Stimulated activated CD8-positive, alpha-beta memory T cell treated with anti-CD3 and anti-CD28 coated beads, Interleukin-7, amount 100 ng/mL, for 4 hours (primary cell): ENCODE data around the gene PRSS38.

Experiments used
- DNase-seq, 2 donors: peaks; one replicate each; pipeline ENCODE4 v3.0.0-alpha.2; 2020; ENCODE audit warnings: low read depth in 2 of 2

The PRSS38 gene

DNA sequence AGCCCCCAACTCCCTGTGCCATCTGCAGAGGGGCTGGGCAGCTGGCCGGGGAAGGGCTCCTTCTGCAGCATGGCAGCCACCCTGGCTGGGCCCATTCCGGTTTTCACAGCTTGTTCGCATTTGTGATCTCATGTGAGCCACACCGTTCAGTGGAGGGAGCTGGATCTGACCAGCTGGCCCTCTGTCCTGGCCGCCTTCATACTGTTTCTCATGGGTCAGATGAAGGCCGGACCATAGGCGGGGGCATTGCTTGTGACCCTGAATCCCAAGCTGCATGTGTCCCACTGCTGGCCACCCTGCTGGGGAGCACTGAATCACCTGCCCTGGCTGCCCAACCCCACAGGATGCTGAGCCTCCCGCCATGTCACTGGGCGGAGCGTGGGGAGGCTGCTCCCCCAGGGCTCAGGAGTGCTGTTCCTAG, 36.4 kb upstream of the PRSS38 start:
- no peak for DNase-seq

- DNase-seq: no peak
Observed at GRCh38 chr1:227779685-227780084, 35.8 kb upstream of the PRSS38 start.

- DNase-seq: no peak
Observed at GRCh38 chr1:227780101-227781044, 35.1 kb upstream of the PRSS38 start.

- DNase-seq: no peak
Observed at GRCh38 chr1:227781314-227781930, 34.1 kb upstream of the PRSS38 start.

GRCh38 chr1:227782226-227782625, 33.2 kb upstream of the PRSS38 start:
- DNase-seq: no peak

DNA sequence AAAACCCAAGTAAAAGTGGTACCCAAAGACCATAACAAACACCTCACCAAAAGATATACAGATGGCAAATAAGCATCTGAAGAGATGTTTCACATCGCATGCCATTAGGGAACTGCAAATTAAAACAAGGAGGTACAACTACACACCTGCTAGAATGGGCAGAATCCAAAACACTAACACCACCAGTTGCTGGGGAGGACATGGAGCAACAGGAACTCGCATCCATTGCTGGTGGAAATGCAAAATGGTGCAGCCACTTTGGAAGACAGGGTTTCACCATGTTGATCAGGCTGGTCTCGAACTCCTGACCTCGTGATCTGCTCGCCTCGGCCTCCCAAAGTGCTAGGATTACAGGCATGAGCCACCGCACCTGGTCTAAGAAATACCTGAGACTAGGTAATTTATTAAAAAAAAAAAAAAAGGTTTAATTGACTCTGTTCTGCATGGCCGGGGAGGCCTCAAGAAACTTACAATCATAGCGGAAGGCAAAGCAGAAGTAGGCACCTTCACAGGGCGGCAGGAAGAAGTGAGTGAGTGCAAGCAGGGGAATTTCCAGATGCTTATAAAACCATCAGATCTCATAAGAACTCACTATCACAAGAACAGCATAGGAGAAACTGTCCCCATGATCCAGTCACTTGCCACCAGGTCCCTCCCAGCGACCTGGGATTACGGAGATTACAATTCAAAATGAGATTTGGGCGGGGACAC, 30.2 kb upstream of the PRSS38 start:
- DNase-seq: no peak

- DNase-seq: no peak
Observed at GRCh38 chr1:227785805-227786671, 29.4 kb upstream of the PRSS38 start.

DNA sequence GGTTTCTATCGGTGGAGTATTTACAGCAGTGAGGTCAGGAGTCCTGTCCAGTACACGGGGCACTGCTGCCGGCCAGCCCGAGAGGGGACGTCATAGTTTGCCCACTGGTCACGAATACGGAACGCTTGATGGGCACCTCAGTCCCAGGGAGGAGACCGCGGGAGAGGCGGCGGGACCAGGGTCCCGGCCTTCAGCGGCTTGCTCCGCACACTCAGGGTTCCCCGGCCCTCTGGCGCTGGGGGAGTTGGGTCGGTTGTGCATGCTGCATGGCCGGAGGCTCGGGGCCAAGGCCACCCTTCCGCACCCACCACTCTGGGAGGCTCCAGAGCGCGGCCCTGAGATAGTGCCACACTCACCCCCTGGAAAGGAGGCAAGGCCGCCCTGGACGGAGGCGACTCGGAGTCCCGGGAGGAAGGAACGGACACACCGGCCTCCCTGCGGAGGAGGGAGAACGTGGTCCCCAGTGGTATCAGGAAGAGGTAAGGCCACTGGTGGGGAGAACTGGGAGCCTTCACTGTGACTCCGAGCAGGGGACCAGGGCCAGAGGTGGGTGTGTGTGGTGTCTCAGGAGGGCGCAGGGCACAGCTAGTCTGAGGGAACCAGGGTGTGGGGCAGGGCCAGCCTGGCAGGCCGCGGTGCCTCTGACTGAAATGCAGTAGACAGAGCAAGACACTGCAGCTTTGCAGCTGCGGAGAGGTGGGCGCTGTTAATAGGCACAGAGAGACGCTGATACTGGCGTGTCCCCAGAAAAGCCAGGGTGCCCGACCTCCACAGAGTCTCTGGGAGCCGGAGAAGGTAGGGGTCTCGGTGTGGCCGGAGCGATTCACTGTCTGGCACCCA, 28.6 kb upstream of the PRSS38 start:
- no peak for DNase-seq

GRCh38 chr1:227787513-227788270, 27.8 kb upstream of the PRSS38 start:
- peak; percentile 89 for DNase-seq

DNA sequence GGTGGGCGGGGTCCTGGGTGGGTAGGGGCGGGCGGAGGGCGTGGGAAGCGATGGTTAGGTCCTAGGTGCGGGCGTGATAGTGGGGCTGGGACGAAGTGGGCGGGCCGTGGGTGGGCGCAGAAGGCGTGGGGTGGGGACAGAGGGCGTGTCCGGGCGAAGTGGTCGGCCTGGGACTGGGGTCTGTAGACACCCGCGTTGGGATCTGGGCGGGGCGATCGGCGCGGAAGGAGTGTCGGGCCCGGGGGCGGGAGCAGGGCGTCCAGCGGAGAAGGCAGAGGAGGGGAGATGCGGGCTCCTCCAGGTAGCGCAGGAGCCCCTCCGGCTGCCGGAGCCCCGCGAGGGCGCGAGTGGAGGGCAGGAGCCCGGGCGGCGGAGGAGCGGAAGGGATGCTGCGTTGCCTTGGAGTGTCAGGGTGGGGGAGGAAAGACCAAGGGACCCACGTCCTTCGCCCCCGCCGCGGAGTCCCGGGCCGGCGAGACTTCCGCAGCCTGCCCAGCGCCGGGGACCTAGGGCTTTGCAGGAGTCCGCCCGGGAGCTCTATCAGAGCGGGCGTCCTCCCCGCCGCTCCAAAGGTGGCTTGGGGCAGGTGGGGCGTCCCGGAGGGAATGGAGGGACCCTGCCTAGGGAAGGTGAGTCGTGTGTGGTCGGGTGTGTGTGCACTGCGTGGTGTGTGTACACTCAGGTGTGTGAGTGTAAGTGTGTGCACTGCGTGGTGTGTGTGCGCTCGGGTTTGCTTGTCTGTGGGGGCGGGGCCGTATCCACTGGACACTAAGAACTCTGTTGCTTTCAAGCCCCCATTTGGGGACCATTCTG, 27.0 kb upstream of the PRSS38 start:
- DNase-seq: no peak

DNA sequence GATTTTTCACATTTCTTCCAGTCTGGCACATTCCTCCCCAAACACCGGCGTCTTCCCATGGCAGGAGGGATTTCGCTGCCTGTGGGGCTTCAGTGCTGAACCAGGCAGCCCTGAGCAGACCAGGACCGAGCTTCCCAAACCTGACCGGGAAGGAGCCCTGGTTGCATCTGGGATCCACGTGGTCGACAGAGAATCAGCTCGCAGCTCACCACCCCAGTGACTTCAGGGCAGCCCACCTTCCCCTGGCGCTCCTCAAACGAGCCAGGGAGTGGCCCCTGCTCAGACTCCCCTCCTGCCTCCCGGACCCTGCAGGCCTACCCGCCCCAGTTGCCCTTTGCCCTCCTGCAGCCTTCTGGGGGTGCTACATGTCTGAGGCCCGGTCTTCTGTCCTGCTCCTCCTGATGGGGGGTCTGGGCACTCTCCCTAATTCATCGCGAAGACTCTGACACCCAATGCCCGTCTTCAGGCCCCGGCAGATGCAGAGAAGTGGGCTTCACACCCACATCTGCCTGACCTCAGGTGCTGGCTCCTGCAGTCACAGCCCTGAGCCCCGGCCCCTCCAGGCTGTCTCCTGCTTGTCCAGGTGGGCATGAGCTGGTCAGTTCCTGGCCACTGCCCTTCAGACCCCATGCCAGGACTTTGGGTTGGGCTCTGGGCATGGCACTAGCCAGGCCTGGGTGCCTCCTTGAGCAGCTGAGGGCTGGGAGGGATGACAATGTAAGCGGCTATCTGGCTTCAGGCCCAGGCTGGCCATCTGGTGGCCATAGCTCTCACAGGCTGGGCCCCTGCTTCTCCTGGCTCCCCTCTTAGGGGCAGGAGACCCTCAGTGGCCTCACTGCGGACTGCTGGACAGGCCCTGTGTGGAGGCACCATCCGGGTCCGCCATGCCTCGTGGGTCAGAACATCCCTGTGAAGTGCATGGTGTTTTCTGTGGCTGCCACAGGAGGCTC, 26.1 kb upstream of the PRSS38 start:
- DNase-seq: no peak

DNA sequence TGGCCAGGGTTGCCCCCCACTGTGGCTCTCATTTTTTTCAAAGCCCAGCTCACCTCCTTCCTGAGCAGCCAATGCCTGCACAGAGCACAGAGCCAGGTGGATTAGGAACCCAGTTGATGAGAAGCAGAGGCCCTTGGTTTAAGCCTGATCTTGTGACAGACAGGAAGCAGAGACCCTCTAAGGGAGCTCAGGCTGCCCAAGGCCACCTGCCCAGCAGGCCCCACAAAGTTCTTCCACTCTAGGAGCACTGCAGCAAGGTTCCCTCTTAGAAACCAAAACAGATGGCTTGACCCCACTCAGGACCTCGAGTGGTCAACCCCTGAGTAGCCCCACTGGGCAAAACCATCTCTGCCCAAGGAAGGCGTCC, 25.5 kb upstream of the PRSS38 start:
- no peak for DNase-seq

DNA sequence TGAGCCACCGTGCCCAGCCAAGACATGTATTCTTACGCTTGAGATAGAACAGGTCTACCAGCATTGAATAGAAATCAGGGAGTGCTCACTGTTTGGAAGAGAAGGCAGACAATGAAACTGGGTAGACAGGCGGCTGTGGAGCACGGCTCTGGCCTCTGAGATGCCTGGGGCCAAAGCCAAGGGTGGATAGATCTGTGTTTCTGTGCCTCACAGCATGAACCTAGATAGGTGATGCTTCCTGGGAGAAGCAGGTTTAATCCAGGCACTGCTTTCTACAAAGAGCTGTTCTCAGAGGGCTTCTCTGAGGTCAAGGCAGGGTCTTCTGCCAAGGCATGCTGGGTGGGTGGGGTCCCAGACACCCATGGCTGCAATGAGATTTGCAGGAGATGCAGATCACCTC, 24.6 kb upstream of the PRSS38 start:
- DNase-seq: no peak

DNA sequence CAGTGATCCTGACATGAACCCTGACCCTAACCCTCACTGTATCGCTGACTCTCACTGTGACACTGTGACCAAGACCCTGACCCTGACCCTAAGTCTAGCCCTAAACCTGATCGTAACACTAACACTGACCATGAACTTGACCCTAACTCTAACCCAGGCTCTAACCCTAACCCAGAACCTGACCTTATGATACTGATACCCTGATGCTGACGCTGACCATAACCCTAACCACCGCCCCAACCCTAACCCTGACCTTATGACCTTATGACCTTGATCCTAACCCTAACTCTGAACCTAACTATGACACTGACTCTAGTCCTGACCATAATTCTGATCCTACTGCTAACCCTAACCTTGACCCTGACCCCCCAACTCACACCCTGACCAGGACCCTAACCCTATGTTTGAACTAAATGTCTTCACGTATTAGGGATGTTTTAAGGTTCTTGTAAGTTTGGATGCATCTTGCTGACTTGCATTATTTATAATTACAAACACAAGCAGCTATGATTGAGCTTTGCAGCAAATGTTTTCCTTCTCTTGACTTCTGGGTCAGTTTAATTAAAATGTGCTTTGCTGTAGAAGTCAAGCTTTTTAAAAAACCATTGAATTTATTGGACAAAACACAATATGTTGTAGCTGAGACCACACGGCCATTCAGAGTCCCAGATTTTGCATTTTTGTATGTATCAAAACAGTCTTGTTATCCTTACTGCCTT, 23.9 kb upstream of the PRSS38 start:
- no peak for DNase-seq

- DNase-seq: no peak
Observed at GRCh38 chr1:227792216-227793078, 23.0 kb upstream of the PRSS38 start.
